HG03521 (cell line): ENCODE results near the gene GPR137.
"Not testable (repeated sequence)": the region's sequence is repeated elsewhere in the genome, so short reads cannot be mapped to it uniquely, and the experiment has no call there.

Experiments used
- ATAC-seq: cut with Tn5 transposase; IDR thresholded peaks from one replicate; pipeline ENCODE4 v1.9.1; 2021; ENCODE audit warnings: mild to moderate bottlenecking, moderate library complexity; ENCODE audit not compliant: unreplicated experiment

GPR137 gene

DNA sequence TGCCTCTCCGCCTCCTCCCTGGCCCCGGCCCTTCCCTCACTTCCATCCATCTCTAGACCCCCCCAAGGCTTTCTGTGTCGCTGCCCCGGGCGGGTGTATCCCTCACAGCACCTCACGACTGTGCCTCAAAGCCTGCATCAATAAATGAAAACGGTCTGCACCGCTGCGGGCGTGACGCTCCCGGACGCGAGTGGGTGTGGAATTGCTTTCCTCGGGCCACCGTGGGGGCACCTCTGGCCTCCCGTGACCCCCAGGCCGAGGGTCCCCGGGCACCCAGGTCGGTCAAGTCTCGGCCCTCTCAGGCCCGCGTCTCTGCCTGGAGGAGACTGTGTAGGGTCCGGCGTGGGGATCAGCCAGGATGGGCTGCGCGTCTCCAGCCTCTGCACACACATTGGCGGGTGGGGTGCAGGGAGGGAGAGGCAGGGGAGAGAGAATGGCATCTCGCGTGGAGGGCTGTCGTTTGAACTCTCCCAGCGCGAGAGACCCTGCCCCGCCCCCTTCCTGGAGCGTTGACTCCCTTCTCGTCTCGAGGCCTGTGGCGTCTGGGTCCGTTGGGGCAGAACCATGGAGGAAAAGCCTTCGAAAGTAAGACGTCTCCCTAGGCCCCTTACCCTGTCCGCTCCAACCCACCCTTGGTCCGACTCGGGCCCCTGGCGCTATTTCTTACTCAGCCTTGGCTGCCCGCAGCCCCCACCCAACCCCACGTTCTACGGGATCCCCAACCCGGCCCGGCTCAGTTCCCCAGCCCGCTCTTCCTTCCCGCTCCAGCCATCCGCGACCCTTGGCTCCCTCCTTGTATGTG lies 14.4 kb downstream of the GPR137 start, which contains the start of gene CATSPERZ:
Gene CATSPERZ, plus strand, starts transcription at position 512 of the 802 bp plus-strand sequence. Its CDS starts 53 bp downstream, at position 565.
- no peak for ATAC-seq

DNA sequence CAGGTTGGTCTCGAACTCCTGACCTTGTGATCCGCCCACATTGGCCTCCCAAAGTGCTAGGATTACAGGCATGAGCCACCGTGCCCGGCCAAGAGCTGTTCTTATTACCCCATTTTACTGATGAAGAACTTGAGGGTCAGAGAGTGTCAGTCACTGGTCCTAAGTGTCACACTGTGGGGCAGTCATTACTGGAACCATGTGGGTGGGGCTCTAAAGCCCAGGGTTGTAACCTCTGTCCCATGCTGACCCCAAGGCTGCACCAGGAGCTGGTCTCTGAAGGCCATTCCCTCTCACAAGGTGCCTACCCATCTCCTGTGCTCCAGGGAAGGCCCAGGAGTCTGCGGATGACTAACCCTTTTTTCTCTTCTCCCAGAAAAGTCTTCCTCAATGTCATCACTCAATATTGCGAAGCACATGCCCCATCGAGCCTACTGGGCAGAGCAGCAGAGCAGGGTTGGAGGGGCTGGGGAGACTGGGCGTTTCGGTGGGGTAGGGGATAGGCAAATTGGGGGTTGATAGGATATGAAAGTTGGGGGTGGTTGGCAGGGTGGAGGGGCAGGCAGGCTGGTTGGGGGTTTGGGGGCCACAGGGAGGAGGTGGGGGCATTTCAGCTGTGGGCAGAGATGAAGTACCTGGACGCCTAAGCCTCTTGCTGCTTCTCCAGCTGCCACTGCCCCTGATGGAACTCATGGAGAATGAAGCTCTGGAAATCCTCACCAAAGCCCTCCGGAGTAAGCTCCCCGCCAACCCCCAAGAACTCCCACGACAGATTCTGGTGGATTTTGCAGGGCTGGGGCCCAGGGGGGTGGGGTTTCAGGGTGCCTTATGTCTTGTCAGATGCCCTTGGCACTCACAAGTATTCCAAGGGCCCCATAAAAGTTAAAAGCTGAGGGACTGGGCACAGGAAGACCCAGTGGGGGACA lies 17.7 kb downstream of the GPR137 start:
- ATAC-seq, result no peak

DNA sequence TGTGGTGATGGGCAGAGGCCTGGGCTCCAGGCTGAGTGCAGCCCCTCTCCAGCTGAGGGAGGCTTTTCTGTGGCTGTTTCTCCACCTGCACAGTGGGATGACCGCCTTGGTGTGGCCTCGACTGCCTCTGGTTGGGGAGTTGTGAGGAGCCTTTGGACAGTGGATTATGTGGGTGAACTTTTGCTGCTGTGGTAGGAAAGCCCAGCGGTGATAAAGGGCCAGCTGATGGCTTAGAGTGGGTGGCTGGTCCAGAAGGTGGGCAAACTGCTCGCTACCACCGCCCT lies 18.3 kb downstream of the GPR137 start:
- ATAC-seq, result no peak

DNA sequence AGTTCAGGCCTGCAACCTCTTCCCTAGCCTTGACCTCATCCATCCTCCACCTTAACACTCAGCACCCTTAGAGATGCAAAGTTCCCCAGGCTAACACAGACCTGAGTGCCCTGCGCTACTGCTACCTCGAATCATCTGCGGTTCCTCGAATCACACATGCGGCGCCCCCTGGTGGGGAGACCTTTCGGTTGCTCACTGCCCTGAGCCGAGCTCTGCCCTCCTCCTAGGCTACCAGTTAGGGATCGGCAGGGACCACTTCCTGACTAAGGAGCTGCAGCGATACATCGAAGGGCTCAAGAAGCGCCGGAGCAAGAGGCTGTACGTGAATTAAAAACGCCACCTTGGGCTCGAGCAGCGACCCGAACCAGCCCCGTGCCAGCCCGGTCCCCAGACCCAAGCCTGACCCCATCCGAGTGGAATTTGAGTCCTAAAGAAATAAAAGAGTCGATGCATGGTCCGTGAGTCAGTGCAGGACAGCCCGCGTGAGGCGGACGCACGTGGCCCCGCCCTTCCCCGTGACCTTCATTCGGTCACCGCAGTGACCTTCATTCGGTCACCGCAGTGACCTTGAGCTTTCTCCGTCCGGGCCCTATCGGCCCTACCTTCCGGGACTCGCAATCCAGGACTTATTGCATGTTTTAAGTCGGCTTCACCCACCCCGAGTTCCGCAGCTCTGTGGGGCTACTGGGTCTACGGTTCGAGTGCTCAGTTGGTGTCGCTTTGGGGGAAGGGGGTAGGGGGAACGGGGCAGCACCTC lies 18.8 kb downstream of the GPR137 start:
- peak; percentile 12 for ATAC-seq

DNA sequence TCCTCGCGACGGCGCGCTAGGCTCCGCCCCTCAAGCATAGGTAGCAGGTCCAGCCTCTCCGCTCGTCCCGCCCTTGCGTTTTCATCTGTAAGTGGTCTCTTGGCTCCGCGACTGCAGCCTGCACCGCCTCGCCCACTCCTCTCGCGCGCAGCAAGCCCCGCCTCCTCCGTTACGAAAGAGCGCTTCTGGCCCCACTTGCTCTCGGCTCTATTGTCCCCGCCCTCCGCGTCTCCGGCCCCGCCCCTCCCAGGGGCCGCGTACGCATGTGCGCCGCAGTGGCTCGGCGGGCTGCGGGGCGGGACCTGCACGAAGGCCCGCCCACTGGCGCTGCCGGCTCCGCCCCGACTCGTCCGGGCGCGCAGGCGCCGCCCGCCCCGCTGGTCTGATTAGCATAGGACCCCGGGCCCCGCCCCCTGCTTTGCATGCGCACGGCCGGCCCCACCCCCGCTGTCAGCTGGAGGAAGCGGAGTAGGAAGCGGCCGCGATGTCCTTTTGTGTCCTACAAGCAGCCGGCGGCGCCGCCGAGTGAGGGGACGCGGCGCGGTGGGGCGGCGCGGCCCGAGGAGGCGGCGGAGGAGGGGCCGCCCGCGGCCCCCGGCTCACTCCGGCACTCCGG lies 19.5 kb downstream of the GPR137 start, which contains the start of gene ESRRA:
Gene ESRRA, plus strand, starts transcription at position 450 of the 616 bp plus-strand sequence. CDS start 1,656 bp downstream, outside the sequence.
- peak; percentile 74 for ATAC-seq

DNA sequence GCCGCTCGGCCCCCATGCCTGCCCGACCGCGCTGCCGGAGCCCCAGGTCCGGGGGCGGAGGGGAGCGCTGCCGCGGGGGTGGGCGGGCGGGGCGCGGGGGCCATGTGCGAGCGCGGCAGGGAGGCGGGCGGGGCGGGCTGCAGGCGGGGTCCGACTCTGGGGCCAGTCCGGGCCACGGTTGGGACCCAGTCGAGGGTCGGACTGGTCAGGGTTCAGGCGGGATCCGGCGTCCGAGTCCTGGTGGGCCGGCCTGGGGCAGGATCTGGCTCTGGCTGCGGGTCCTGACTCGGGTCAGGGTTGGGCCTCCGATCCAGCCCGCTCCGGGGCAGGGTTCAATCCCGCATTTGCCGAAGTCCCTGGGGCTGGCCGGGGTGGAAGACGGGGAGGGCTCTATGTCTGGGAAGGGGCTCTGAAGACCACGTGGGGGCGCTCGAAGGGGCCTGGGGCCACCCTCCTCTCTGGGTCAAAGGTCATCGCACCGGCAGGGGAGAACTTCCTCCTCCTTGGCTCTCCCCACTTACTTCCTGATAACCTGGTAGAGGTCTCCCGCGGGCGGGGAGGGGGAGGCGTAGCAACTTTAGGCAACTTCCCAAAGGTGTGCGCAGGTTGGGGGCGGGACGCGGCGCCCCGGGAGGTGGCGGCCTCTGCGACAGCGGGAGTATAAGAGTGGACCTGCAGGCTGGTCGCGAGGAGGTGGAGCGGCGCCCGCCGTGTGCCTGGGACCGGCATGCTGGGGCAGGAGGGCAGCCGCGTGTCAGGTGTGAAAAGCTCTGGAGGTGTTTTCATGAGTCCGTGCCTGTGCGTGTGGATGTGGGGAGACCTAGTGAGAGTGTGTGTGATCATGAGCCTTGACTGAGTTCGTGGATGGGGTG lies 20.3 kb downstream of the GPR137 start:
- ATAC-seq, result peak; percentile 11

DNA sequence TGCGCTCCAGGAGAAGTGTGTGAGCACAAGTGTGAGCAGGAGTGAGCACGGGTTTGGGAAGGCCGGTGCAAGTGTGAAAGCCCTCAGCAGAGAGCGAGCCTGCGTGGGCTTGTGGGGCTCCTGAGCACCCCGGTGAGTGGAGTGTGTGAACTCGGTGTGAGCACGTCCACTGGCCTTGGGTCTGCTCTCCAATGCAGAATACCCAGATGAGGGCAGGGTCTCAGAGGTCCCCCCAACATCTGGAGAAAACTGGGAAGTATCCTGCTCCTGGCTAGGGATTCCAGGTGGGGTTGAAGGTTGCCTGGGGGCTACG lies 20.9 kb downstream of the GPR137 start:
- ATAC-seq, result no peak

DNA sequence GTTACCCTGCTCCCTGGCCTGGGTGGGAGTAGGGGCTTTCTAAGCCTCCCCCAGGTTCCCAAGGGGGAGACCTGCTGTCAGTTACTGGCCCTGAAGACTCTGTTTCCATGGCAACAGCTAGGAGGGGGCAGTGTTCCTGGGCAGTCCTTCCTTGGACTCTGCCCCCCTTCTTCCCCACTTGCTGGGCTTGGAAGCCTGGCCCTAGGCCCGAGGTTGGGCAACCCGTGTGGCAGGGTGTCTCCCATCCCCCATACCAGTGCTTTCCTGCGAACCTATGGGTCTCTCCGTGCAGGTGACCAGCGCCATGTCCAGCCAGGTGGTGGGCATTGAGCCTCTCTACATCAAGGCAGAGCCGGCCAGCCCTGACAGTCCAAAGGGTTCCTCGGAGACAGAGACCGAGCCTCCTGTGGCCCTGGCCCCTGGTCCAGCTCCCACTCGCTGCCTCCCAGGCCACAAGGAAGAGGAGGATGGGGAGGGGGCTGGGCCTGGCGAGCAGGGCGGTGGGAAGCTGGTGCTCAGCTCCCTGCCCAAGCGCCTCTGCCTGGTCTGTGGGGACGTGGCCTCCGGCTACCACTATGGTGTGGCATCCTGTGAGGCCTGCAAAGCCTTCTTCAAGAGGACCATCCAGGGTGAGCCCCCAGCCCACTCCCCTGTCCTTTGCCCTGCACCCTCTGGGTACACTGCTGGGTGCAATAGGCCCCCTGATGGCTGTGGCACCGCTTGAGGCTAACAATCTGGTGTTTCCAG lies 21.4 kb downstream of the GPR137 start:
- ATAC-seq, result no peak

DNA sequence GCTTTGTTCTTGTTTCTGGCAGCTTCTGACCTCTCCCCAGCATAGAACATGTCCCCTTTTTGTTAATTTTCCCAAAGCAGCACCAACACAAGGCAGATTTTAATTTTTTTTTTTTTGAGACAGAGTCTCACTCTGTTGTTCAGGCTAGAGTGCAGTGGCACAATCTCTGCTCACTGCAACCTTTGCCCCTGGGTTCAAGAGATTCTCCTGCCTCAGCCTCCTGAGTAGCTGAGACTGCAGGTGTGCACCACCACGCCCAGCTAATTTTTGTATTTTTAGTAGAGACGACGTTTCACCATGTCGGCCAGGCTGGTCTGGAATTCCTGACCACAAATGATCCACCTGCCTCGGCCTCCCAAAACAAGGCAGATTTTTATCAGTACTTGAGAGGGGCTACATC lies 22.1 kb downstream of the GPR137 start:
- ATAC-seq, result not testable (repeated sequence)

DNA sequence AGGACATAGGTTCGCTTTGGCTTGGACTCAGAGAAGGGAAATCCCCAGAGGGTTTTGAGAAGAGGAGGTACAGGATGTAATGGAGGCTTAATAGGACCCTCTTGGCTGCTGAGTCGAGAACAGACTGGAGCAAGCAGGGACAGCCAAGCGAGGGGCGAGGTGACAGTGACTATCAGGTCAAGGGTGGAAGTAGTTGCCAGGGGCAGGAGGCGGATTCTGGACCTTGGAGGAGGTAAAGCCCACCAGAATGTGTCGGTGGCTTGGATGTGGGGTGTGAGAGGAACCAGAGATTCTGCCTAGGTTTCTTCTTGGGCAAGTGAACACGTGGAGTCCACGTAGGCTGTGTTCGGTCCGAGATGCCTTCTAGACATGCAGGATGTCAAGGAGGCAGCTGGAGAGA lies 27.3 kb downstream of the GPR137 start:
- no peak for ATAC-seq

DNA sequence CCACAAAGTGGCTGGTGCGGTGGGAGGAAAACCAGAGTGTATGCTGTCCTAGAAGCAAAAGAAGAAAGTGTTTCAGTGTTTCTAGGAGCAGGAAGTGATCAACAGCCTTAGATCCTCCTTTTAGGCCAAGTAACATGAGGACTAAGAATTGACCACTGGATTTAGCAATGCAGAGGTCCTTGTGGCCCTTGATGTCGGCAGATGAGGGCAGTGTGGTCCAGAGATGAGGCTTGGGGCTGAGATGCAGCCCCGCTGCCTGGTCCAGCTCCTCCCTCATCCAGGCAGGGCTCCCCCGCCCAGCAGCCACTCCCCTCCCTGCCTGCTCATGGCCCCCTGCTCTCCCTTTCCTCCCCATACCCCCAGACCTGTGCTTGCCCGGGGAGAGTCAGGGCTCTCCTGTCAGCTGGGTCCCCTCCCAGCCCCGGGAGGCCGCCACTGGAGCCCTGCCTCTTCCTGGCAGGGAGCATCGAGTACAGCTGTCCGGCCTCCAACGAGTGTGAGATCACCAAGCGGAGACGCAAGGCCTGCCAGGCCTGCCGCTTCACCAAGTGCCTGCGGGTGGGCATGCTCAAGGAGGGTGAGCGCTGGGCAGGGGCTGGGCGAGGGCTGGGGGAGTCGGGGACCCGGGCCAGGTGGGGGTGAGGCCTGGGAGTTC lies 28.0 kb downstream of the GPR137 start:
- no peak for ATAC-seq

DNA sequence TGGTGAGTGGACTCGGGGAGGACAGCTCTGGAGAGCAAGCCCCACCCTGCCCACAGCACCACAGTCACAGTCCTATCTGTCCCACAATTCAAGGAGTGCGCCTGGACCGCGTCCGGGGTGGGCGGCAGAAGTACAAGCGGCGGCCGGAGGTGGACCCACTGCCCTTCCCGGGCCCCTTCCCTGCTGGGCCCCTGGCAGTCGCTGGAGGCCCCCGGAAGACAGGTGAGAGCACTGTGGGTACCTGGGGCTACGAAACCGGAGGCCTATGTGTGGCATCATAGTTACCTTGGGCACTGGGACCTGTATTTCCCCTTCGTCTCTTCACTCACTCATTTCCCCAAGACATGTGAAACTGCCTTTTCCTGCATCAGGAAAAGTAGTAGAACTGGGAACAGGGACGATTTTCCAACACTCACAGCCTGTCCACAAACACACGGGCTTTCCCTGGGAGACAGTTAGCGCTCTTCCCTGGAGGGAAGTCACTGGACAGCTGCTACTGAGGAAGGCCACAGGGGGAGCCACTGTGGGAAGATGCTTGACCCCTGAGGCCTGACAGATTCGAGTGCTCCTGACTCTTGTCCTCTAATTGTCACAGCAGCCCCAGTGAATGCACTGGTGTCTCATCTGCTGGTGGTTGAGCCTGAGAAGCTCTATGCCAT lies 28.6 kb downstream of the GPR137 start:
- no peak for ATAC-seq

DNA sequence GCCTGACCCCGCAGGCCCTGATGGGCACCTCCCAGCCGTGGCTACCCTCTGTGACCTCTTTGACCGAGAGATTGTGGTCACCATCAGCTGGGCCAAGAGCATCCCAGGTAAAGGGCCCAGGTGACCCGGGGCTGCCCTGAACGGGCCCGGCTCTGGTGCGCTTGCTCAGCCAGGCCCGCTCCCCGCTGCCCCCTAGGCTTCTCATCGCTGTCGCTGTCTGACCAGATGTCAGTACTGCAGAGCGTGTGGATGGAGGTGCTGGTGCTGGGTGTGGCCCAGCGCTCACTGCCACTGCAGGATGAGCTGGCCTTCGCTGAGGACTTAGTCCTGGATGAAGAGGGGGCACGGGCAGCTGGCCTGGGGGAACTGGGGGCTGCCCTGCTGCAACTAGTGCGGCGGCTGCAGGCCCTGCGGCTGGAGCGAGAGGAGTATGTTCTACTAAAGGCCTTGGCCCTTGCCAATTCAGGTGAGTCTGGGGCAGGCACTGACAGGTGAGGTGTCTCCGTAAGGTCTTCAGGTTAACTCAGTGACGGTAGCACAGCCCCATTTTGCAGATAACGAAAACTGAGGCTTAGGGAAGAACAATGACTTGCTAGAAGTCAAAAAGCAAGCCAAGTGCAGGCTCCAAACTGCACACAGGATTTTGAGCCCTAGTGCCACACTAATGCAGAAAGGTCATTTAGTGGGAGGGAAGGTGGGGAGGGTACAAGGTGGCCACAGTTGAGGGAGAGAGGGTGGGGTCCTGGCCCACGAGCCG lies 29.3 kb downstream of the GPR137 start:
- no peak for ATAC-seq

DNA sequence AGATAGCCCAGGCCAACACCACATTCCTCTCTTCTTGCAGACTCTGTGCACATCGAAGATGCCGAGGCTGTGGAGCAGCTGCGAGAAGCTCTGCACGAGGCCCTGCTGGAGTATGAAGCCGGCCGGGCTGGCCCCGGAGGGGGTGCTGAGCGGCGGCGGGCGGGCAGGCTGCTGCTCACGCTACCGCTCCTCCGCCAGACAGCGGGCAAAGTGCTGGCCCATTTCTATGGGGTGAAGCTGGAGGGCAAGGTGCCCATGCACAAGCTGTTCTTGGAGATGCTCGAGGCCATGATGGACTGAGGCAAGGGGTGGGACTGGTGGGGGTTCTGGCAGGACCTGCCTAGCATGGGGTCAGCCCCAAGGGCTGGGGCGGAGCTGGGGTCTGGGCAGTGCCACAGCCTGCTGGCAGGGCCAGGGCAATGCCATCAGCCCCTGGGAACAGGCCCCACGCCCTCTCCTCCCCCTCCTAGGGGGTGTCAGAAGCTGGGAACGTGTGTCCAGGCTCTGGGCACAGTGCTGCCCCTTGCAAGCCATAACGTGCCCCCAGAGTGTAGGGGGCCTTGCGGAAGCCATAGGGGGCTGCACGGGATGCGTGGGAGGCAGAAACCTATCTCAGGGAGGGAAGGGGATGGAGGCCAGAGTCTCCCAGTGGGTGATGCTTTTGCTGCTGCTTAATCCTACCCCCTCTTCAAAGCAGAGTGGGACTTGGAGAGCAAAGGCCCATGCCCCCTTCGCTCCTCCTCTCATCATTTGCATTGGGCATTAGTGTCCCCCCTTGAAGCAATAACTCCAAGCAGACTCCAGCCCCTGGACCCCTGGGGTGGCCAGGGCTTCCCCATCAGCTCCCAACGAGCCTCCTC lies 30.2 kb downstream of the GPR137 start:
- ATAC-seq, result not testable (repeated sequence)

DNA sequence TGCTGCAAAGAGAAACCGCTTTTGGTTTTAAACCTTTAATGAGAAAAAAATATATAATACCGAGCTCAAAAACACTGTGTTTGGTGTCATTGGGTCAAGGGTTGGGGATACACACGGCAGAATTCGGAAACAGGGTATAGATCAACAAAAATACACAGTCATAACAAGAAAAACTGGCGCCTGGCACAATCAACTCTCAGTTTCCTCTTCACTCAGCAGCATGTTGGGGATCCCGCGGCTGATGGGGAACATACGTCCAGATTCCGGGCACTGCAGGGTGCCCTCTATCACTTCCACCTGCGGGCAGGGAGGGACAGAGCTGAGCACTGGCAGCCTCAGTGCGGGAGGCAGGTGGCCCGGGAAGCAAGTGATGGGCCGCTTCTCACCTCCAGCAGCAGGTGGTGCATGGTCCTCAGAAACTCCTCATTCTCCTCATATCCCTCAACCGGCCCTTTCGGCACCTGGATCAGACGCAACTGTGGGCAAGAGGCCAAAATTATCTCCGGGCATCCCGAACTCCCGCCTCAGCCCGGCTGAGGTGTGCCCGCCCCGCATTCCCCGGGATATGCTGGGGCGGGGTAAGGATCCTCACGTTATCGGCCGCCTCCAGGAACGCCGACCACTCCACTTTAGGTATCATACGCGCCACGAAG lies 31.1 kb downstream of the GPR137 start:
- no peak for ATAC-seq
